Measurements from ENCODE around the gene VN1R2.

GRCh38 chr19:53246498-53246897, 11.6 kb upstream of the VN1R2 start:
- TF ChIP-seq CTCF (IDR thresholded peaks at IDR 0.05; ENCODE audit: low read length) (no peak), EZH2phosphoT487 (IDR thresholded peaks at IDR 0.05; ENCODE audit: low read length) (no peak), EZH2 (optimal IDR thresholded peaks at IDR 0.05; ENCODE audit: low read depth, low read length) (no peak)
